ENCODE measurements around the gene SMYD3.

GRCh38 chr1:246086191-246086590 lies 420.9 kb downstream of the SMYD3 start:
- no peak for TF ChIP-seq ARNT (IDR thresholded peaks at IDR 0.05)
- no peak for TF ChIP-seq SP1 (IDR thresholded peaks at IDR 0.05)
- no peak for TF ChIP-seq L3MBTL2 (conservative IDR thresholded peaks at IDR 0.05)
- TF ChIP-seq FOXA1 (IDR thresholded peaks at IDR 0.05) = no peak
- TF ChIP-seq TARDBP (IDR thresholded peaks at IDR 0.05) = no peak
- TF ChIP-seq SUZ12 (IDR thresholded peaks at IDR 0.05) = no peak
- no peak for TF ChIP-seq NFRKB (IDR thresholded peaks at IDR 0.05)
- no peak for TF ChIP-seq ELF4 (IDR thresholded peaks at IDR 0.05)
- no peak for TF ChIP-seq BHLHE40 (IDR thresholded peaks at IDR 0.05; ENCODE audit: borderline replicate concordance)
- TF ChIP-seq ZNF384 (IDR thresholded peaks at IDR 0.05) = no peak
- TF ChIP-seq FOXK2 (IDR thresholded peaks at IDR 0.05) = no peak
- no peak for TF ChIP-seq HDGF (IDR thresholded peaks at IDR 0.05; ENCODE audit: borderline replicate concordance)
- TF ChIP-seq FOXM1 (IDR thresholded peaks at IDR 0.05; ENCODE audit: borderline replicate concordance) = no peak
- TF ChIP-seq LEF1 (IDR thresholded peaks at IDR 0.05; ENCODE audit: borderline replicate concordance) = no peak

Measured in HEK293T (cell line).